Measurements from ENCODE around the gene DCAF4. TPM values are rescaled to one million over a fixed set of nuclear protein-coding genes. Genes with fewer than 3 reads are reported as not detected.
A peak's percentile ranks its signal among the peaks of the same experiment; 100 is the strongest.

Gene DCAF4
- total RNA-seq, 4 donors from 2014 or later, result 7.9 to 211 (median 22.8) TPM

GRCh38 chr14:72945356-72946027, 19.2 kb downstream of the DCAF4 start:
- Histone ChIP-seq H3K27me3 (no peaks in the 10 kb centered on the region), H3K4me3 (no peak overlapping the region), H3K27ac (no peak overlapping the region), H3K36me3 (peaks cover 0 to 20% (median 7%) of the 10 kb centered on the region in 4 donors), H3K4me1 (no peaks in the 10 kb centered on the region), H3K9me3 (no peaks in the 10 kb centered on the region)
- TF ChIP-seq POLR2AphosphoS5 (IDR thresholded peaks at IDR 0.05), result no peak
- intact Hi-C loops (cut with DNase I; ENCODE audit: low total_unique reads), result no loop called here
- no peak for DNase-seq
- WGBS, 2 donors (ENCODE audit: low coverage in 1 of 2), result 85 to 94% methylated on average over 3 to 13 of the region's 13 CpGs
- in situ Hi-C loops (cut with MboI; ENCODE audit: low pct_ligation_motif_present in 1 of 4, low pct_unique_long_range_greater_than_20kb in 1 of 4, low sequenced_read_pairs in 3 of 4), result loop anchor here in 2 of 4 donors (10.0 kb wide), 1 partner anchor 431 kb away; no protein-coding TSS in a partner anchor

GRCh38 chr14:72946491-72946890, 20.2 kb downstream of the DCAF4 start:
- Histone ChIP-seq H3K36me3 (peaks cover 0 to 16% (median 4%) of the 10 kb centered on the region in 4 donors), H3K27me3 (no peaks in the 10 kb centered on the region), H3K9me3 (no peaks in the 10 kb centered on the region), H3K27ac (no peak overlapping the region), H3K4me3 (no peak overlapping the region), H3K4me1 (no peaks in the 10 kb centered on the region)
- intact Hi-C loops (cut with DNase I; ENCODE audit: low total_unique reads), result no loop called here
- TF ChIP-seq CTCF (IDR thresholded peaks at IDR 0.05) (no peak), POLR2AphosphoS5 (IDR thresholded peaks at IDR 0.05) (no peak), EP300 (IDR thresholded peaks at IDR 0.05; ENCODE audit: low read depth) (no peak), POLR2A (IDR thresholded peaks at IDR 0.05) (no peak)
- WGBS, 2 donors (ENCODE audit: low coverage in 1 of 2), result 87 to 100% methylated on average over 2 to 8 of the region's 8 CpGs
- no peak for DNase-seq
- in situ Hi-C loops (cut with MboI; ENCODE audit: low pct_ligation_motif_present in 1 of 4, low pct_unique_long_range_greater_than_20kb in 1 of 4, low sequenced_read_pairs in 3 of 4), result loop anchor here in 2 of 4 donors (10.0 kb wide), 1 partner anchor 432 kb away; no protein-coding TSS in a partner anchor

DNA sequence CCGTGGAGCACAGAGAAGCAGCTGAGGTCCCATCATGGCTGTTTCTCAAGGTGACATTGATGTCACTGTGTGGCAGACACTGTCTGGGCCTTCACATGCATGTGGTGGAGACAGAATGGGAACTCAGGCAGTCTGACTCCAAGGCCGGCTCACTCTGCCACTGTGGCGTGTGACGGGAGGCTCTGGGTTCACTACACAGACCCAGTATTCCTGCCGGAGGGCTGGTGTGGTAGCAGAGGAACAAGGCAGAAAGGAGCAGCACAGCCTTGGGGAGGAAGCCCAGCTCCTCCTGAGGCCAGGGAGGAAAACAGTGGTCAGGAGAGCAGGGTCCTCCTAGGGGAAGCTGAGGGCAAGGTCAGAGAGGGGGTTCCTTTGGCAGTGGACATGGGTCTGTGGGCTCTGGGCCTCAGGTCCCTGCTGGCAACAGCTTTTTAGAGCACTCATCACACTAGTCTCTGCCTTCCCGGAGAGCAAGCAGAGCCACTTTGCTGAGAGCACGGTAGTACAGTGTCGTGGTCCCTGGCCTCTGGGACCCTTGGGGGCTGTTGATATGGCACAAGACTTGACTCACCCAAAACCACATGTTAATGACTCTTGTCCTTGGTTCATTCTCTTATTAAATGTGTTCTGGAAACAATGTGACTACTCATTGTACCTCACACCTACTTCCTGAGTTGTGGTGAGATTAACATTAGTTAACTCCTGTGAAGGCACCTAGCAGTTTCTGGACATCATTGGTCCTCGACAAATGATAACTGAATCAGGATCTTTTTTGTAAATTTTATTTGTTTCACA, 21.3 kb downstream of the DCAF4 start:
- H3K27ac ChIP-seq, result no peak overlapping the region
- in situ Hi-C loops (cut with MboI; ENCODE audit: low pct_ligation_motif_present in 1 of 4, low pct_unique_long_range_greater_than_20kb in 1 of 4, low sequenced_read_pairs in 3 of 4) (loop anchor here in 2 of 4 donors (10.0 kb wide), 1 partner anchor 433 kb away; no protein-coding TSS in a partner anchor), intact Hi-C loops (cut with DNase I; ENCODE audit: low total_unique reads) (loop anchor here (2.0 kb wide), 1 partner anchor 431 kb away; no protein-coding TSS in a partner anchor)
- no peak overlapping the region for H3K4me3 ChIP-seq
- no peak for DNase-seq
- H3K27me3 ChIP-seq, result no peaks in the 10 kb centered on the region
- WGBS, 2 donors (ENCODE audit: low coverage in 1 of 2), result 88% methylated on average over 9 of the region's 9 CpGs; no CpG with 5 or more reads in 1 of the 2 donors
- peaks cover 0 to 6% (median 2%) of the 10 kb centered on the region in 4 donors for H3K36me3 ChIP-seq
- H3K9me3 ChIP-seq, result no peaks in the 10 kb centered on the region
- no peaks in the 10 kb centered on the region for H3K4me1 ChIP-seq
- no peak for TF ChIP-seq POLR2A (IDR thresholded peaks at IDR 0.05)
- no peak for TF ChIP-seq POLR2AphosphoS5 (IDR thresholded peaks at IDR 0.05)
- TF ChIP-seq EP300 (IDR thresholded peaks at IDR 0.05; ENCODE audit: low read depth), result no peak
- TF ChIP-seq CTCF (IDR thresholded peaks at IDR 0.05), result no peak

DNA sequence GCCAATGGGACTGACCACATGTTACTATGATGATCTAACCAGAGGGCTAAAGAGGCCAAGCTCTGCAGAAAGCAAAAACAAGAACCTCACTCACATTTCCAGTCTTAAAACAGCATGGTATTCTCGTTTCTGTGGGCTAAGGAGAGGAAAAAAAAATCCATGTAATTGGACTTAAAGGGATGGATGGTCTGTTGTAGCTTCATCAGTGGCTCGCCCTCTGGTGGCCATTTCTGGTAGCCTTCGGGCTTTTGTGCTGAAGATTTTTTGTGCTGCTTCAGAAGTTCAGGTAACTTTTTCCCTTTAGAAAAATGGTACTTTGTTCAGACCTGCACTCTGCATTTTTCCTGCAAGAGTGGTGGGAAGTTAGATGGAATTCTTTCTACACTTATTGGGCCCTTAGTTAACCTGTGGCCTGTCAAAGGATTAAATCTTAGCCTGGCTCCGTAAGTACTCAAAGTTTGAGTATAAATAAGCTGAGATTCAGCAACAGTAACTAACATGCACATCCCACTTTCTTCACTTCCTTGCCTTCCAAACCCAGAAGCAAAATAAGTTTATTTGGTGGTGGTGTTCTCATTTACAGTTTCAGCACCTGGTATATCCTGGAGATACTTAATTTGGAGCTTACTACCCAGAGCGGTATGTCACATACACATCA, 22.3 kb downstream of the DCAF4 start:
- in situ Hi-C loops (cut with MboI; ENCODE audit: low pct_ligation_motif_present in 1 of 4, low pct_unique_long_range_greater_than_20kb in 1 of 4, low sequenced_read_pairs in 3 of 4) (loop anchor here in 2 of 4 donors (10.0 kb wide), 1 partner anchor 434 kb away; no protein-coding TSS in a partner anchor), intact Hi-C loops (cut with DNase I; ENCODE audit: low total_unique reads) (loop anchor here (2.0 kb wide), 1 partner anchor 432 kb away; no protein-coding TSS in a partner anchor)
- H3K4me1 ChIP-seq, result no peaks in the 10 kb centered on the region
- peak; percentile 68 for DNase-seq
- 40 to 50% methylated on average over 2 to 5 of the region's 5 CpGs for WGBS, 2 donors (ENCODE audit: low coverage in 1 of 2)
- no peaks in the 10 kb centered on the region for H3K27me3 ChIP-seq
- no peak overlapping the region for H3K4me3 ChIP-seq
- H3K36me3 ChIP-seq, result no peaks in the 10 kb centered on the region
- no peak overlapping the region for H3K27ac ChIP-seq
- TF ChIP-seq POLR2A (IDR thresholded peaks at IDR 0.05) (no peak), CTCF (IDR thresholded peaks at IDR 0.05) (peak; percentile 79 to 91 (median 85)), POLR2AphosphoS5 (IDR thresholded peaks at IDR 0.05) (no peak), EP300 (IDR thresholded peaks at IDR 0.05; ENCODE audit: low read depth) (no peak)
- no peaks in the 10 kb centered on the region for H3K9me3 ChIP-seq
